LHCN-M2 (cell line): Measurements from ENCODE around the gene CDHR5. TPM values are rescaled to one million over a fixed set of nuclear protein-coding genes. Genes with fewer than 3 reads are reported as not detected.

Experiments
- DNase-seq: peaks from one replicate; pipeline ENCODE4 v3.0.0-alpha.2; 2012; ENCODE audit warnings: low read depth
- total RNA-seq: library from RNA; depleted of rRNA; stranded (reverse); fragments of >200 nt; gene quantifications from 2 replicates; pipeline ENCODE4 v1.2.3, GENCODE V29; 2014; rRNA removed

CDHR5 gene
- total RNA-seq, 1 experiment from 2014 or later, result not detected

- DNase-seq, result peak; percentile 92
These were observed 56.2 kb downstream of the CDHR5 start for GRCh38 chr11:568306-569157.

GRCh38 chr11:567629-568292, 57.0 kb downstream of the CDHR5 start:
- no peak for DNase-seq

- peak; percentile 6 for DNase-seq
These were observed 57.6 kb downstream of the CDHR5 start for GRCh38 chr11:567011-567628.

Other genes with a start within 250 kb of the CDHR5 start
- 3.7 and 4.7 TPM in 2 replicates for gene PKP3, start 230.7 kb downstream of the CDHR5 start, total RNA-seq
- 5.5 and 5.8 TPM in 2 replicates for gene SIGIRR, start 210.0 kb downstream of the CDHR5 start, total RNA-seq
- not detected in 2 replicates for gene ANO9, start 182.9 kb downstream of the CDHR5 start, total RNA-seq
- gene PTDSS2, start 174.7 kb downstream of the CDHR5 start, total RNA-seq, result 40.7 and 51.2 TPM in 2 replicates
- gene RNH1, start 117.7 kb downstream of the CDHR5 start, total RNA-seq, result 287 and 315 TPM in 2 replicates
- gene HRAS, start 89.4 kb downstream of the CDHR5 start, total RNA-seq, result 58.1 and 70.7 TPM in 2 replicates
- gene LRRC56, start 87.4 kb downstream of the CDHR5 start, total RNA-seq, result 0.17 and 0.19 TPM in 2 replicates
- 0.46 and 1.3 TPM in 2 replicates for gene LMNTD2, start 64.2 kb downstream of the CDHR5 start, total RNA-seq
- gene RASSF7, start 64.0 kb downstream of the CDHR5 start, total RNA-seq, result 6.2 and 8.8 TPM in 2 replicates
- gene PHRF1, start 48.5 kb downstream of the CDHR5 start, total RNA-seq, result 35.6 and 36.2 TPM in 2 replicates
- 10.7 and 12.5 TPM in 2 replicates for gene IRF7, start 9.0 kb downstream of the CDHR5 start, total RNA-seq
- gene SCT, start 2.2 kb upstream of the CDHR5 start, total RNA-seq, result not detected in 2 replicates
- not detected in 2 replicates for gene DRD4, start 12.3 kb upstream of the CDHR5 start, total RNA-seq
- 30.2 and 39.4 TPM in 2 replicates for gene DEAF1, start 70.3 kb upstream of the CDHR5 start, total RNA-seq
- gene TMEM80, start 70.9 kb upstream of the CDHR5 start, total RNA-seq, result 26.2 and 30.3 TPM in 2 replicates
- gene EPS8L2, start 81.3 kb upstream of the CDHR5 start, total RNA-seq, result 10.9 and 16.9 TPM in 2 replicates
- gene TALDO1, start 122.5 kb upstream of the CDHR5 start, total RNA-seq, result 125 and 128 TPM in 2 replicates
- gene GATD1, start 152.5 kb upstream of the CDHR5 start, total RNA-seq, result 41.7 and 44.9 TPM in 2 replicates
- gene CEND1, start 165.1 kb upstream of the CDHR5 start, total RNA-seq, result 2.4 and 3.5 TPM in 2 replicates
- gene SLC25A22, start 173.3 kb upstream of the CDHR5 start, total RNA-seq, result 18.5 and 19.9 TPM in 2 replicates
- gene PIDD1, start 180.3 kb upstream of the CDHR5 start, total RNA-seq, result 13.0 and 15.3 TPM in 2 replicates
- gene RPLP2, start 185.0 kb upstream of the CDHR5 start, total RNA-seq, result 416 and 495 TPM in 2 replicates
- gene PNPLA2, start 194.0 kb upstream of the CDHR5 start, total RNA-seq, result 43.7 and 45.4 TPM in 2 replicates
- 0.40 and 1.3 TPM in 2 replicates for gene CRACR2B, start 203.0 kb upstream of the CDHR5 start, total RNA-seq
- 840 and 1,028 TPM in 2 replicates for gene CD151, start 208.0 kb upstream of the CDHR5 start, total RNA-seq
- 91.8 and 146 TPM in 2 replicates for gene POLR2L, start 217.6 kb upstream of the CDHR5 start, total RNA-seq
- 199 and 210 TPM in 2 replicates for gene TSPAN4, start 217.9 kb upstream of the CDHR5 start, total RNA-seq